GM21526 (cell line): Measurements from ENCODE around the gene PLS3.

ENCODE experiments used
- ATAC-seq: cut with Tn5 transposase; IDR thresholded peaks from one replicate; pipeline ENCODE4 v1.9.1; 2021; ENCODE audit warnings: moderate library complexity; ENCODE audit not compliant: unreplicated experiment, low FRiP score

PLS3 gene

GRCh38 chrX:115665122-115665521 lies 104.1 kb downstream of the PLS3 start:
- no peak for ATAC-seq

GRCh38 chrX:115679460-115679859 lies 118.5 kb downstream of the PLS3 start:
- ATAC-seq, result no peak

- no peak for ATAC-seq
Measured at GRCh38 chrX:115687595-115687994, 126.6 kb downstream of the PLS3 start.

GRCh38 chrX:115689931-115690330 lies 129.0 kb downstream of the PLS3 start:
- ATAC-seq, result no peak

GRCh38 chrX:115690511-115691216 lies 129.7 kb downstream of the PLS3 start:
- peak; percentile 91 for ATAC-seq

- no peak for ATAC-seq
Measured at GRCh38 chrX:115693476-115693875, 132.5 kb downstream of the PLS3 start.

GRCh38 chrX:115694028-115694427 lies 133.1 kb downstream of the PLS3 start:
- ATAC-seq, result no peak

- ATAC-seq, result no peak
Measured at GRCh38 chrX:115696039-115696438, 135.1 kb downstream of the PLS3 start.

GRCh38 chrX:115696939-115697338 lies 136.0 kb downstream of the PLS3 start:
- ATAC-seq, result no peak

- no peak for ATAC-seq
Measured at GRCh38 chrX:115697806-115698205, 136.8 kb downstream of the PLS3 start.
